GM12878 (cell line): ENCODE data around the gene TC2N. TPM values are rescaled to one million over a fixed set of nuclear protein-coding genes. Genes with fewer than 3 reads are reported as not detected.

Source experiments
- BHLHE40 ChIP-seq, 2 experiments: fragments of 450-650 bp in 1 of 2; IDR thresholded peaks; 2 replicates each; pipeline ENCODE4 v1.6.1; 2011 to 2017; ENCODE audit warnings: low read depth in 2 of 2, borderline replicate concordance in 1 of 2, improper control_type of control experiment in 1 of 2, low read length in 1 of 2, mild to moderate bottlenecking in 1 of 2
- RELA ChIP-seq: fragments of 450-650 bp; IDR thresholded peaks from 2 replicates; pipeline ENCODE4 v1.8.0; 2014; ENCODE audit warnings: borderline replicate concordance; ENCODE audit not compliant: partially characterized antibody
- REST ChIP-seq: IDR thresholded peaks from 2 replicates; pipeline ENCODE4 v1.6.1; 2012; ENCODE audit warnings: mild to moderate bottlenecking, low read depth, low read length
- SIX5 ChIP-seq: IDR thresholded peaks from 2 replicates; pipeline ENCODE4 v1.6.1; 2011; ENCODE audit warnings: mild to moderate bottlenecking, low read depth, low read length, moderate library complexity; ENCODE audit not compliant: severe bottlenecking
- TCF3 ChIP-seq: IDR thresholded peaks from 2 replicates; pipeline ENCODE4 v1.6.1; 2012; ENCODE audit warnings: low read depth, mild to moderate bottlenecking, low read length, borderline replicate concordance; ENCODE audit not compliant: insufficient read depth
- polyA plus RNA-seq, 11 experiments: library from polyadenylated mRNA; depleted of rRNA in 4 of 11; unstranded in 6 of 11; stranded (reverse) in 5 of 11; fragments of >200 nt; fragmentation: Nextera tagmentation in 4 of 11; fragmentation: Illumina TruSeq in 1 of 11; extraction: Ambion mirVana in 4 of 11; extraction: Trizol in 1 of 11; gene quantifications; 1 replicate in 1 of 11; 2 replicates in 10 of 11; pipeline versions ENCODE4 v1.2.1 to v1.2.3, GENCODE V29; 2011 to 2016; ENCODE audit warnings: inconsistent platforms in 2 of 11, missing spikeins in 2 of 11, low read depth in 1 of 11
- total RNA-seq, 4 experiments: library from RNA; depleted of rRNA in 3 of 4; stranded (reverse); fragments of >200 nt in 3 of 4; fragmentation: Illumina TruSeq in 1 of 4; extraction: Trizol in 1 of 4; gene quantifications; 2 replicates each; pipeline versions ENCODE4 v1.2.1 to v1.2.3, GENCODE V29; 2013 to 2021
- TF ChIP-seq, protein P1 (sequence below): fragments of 450-650 bp; IDR thresholded peaks from 2 replicates; pipeline ENCODE4 v1.6.1; 2018; ENCODE audit warnings: borderline replicate concordance, mild to moderate bottlenecking; ENCODE audit not compliant: partially characterized antibody
- TF ChIP-seq, protein P2 (sequence below): fragments of 450-650 bp; IDR thresholded peaks from 2 replicates; pipeline ENCODE4 v1.6.1; 2017; ENCODE audit warnings: mild to moderate bottlenecking, moderate library complexity

The TC2N gene
- total and polyA plus RNA-seq, 10 of the 15 experiments (the other 5 are each of a cell fraction or from before 2014, with no cell fraction given), result 0.15 to 1.6 (median 0.35) TPM

GRCh38 chr14:91890291-91890749, 23.0 kb upstream of the TC2N start (continued):
- TF ChIP-seq, protein P1, sequence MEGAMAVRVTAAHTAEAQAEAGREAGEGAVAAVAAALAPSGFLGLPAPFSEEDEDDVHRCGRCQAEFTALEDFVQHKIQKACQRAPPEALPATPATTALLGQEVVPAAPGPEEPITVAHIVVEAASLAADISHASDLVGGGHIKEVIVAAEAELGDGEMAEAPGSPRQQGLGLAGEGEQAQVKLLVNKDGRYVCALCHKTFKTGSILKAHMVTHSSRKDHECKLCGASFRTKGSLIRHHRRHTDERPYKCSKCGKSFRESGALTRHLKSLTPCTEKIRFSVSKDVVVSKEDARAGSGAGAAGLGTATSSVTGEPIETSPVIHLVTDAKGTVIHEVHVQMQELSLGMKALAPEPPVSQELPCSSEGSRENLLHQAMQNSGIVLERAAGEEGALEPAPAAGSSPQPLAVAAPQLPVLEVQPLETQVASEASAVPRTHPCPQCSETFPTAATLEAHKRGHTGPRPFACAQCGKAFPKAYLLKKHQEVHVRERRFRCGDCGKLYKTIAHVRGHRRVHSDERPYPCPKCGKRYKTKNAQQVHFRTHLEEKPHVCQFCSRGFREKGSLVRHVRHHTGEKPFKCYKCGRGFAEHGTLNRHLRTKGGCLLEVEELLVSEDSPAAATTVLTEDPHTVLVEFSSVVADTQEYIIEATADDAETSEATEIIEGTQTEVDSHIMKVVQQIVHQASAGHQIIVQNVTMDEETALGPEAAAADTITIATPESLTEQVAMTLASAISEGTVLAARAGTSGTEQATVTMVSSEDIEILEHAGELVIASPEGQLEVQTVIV, result no peak
- no peak for TF ChIP-seq RELA
- no peak for TF ChIP-seq BHLHE40 (IDR thresholded peaks at IDR 0.05; ENCODE audit: borderline replicate concordance in 1 of 2, low read depth in 2 of 2, low read length in 1 of 2)
- no peak for TF ChIP-seq REST
- TF ChIP-seq, protein P2, sequence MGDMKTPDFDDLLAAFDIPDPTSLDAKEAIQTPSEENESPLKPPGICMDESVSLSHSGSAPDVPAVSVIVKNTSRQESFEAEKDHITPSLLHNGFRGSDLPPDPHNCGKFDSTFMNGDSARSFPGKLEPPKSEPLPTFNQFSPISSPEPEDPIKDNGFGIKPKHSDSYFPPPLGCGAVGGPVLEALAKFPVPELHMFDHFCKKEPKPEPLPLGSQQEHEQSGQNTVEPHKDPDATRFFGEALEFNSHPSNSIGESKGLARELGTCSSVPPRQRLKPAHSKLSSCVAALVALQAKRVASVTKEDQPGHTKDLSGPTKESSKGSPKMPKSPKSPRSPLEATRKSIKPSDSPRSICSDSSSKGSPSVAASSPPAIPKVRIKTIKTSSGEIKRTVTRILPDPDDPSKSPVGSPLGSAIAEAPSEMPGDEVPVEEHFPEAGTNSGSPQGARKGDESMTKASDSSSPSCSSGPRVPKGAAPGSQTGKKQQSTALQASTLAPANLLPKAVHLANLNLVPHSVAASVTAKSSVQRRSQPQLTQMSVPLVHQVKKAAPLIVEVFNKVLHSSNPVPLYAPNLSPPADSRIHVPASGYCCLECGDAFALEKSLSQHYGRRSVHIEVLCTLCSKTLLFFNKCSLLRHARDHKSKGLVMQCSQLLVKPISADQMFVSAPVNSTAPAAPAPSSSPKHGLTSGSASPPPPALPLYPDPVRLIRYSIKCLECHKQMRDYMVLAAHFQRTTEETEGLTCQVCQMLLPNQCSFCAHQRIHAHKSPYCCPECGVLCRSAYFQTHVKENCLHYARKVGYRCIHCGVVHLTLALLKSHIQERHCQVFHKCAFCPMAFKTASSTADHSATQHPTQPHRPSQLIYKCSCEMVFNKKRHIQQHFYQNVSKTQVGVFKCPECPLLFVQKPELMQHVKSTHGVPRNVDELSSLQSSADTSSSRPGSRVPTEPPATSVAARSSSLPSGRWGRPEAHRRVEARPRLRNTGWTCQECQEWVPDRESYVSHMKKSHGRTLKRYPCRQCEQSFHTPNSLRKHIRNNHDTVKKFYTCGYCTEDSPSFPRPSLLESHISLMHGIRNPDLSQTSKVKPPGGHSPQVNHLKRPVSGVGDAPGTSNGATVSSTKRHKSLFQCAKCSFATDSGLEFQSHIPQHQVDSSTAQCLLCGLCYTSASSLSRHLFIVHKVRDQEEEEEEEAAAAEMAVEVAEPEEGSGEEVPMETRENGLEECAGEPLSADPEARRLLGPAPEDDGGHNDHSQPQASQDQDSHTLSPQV, result no peak
- no peak for TF ChIP-seq SIX5
- TF ChIP-seq TCF3, result no peak
